Measurements from ENCODE around the gene NEU2. TPM values are rescaled to one million over a fixed set of nuclear protein-coding genes. Genes with fewer than 3 reads are reported as not detected.

The NEU2 gene
- polyA plus RNA-seq, 2 of the 4 experiments (the other 2 are of a cell fraction): not detected

GRCh38 chr2:233026198-233026813 is 6.2 kb upstream of the NEU2 start:
- Histone ChIP-seq H3K9me3 (no peaks in the 10 kb centered on the region), H3K27ac (peak overlapping the region; percentile 57 to 61), H3K4me2 (peak overlapping the region; percentile 55), H3K4me1 (peaks cover 23% of the 10 kb centered on the region), H3K4me3 (no peak overlapping the region)
- TF ChIP-seq ZSCAN20 (CRISPR knock-in tag; IDR thresholded peaks at IDR 0.05) (no peak), MAX (IDR thresholded peaks at IDR 0.05) (peak; percentile 45)
- DNase-seq (ENCODE audit: low read depth in 1 of 2, low spot score in 1 of 2) (peak in 1 of 2 experiments; percentile 19), ATAC-seq (no peak), FAIRE-seq (peak; percentile 7)
- ChIA-PET CTCF (interaction anchor here (3.4 to 9.8 kb wide), 2 partner anchors 28 to 48 kb away, joined by 15 to 119 read pairs; no protein-coding TSS in a partner anchor), POLR2A (no interaction called here)
- 53% methylated on average over 4 of the region's 4 CpGs for WGBS (ENCODE audit: missing lambda C conversion rate)

GRCh38 chr2:233029321-233029720 is 3.2 kb upstream of the NEU2 start:
- Histone ChIP-seq H3K4me3 (no peak overlapping the region), H3K4me2 (no peak overlapping the region), H3K9me3 (no peaks in the 10 kb centered on the region), H3K27ac (peak overlapping the region; percentile 38 to 55; a peak in 3 of 6 replicates), H3K4me1 (peaks cover 23% of the 10 kb centered on the region)
- ChIA-PET CTCF (interaction anchor here (0.7 to 9.8 kb wide), 30 partner anchors 8 to 222 kb away, joined by 3 to 119 read pairs (median 6); partner anchors contain the start of genes ATG16L1 and NGEF), POLR2A (interaction anchor here (0.9 to 1.0 kb wide), 2 partner anchors 101 to 173 kb away, joined by 3 to 6 read pairs; no protein-coding TSS in a partner anchor)
- no peak for DNase-seq (ENCODE audit: low read depth in 1 of 2, low spot score in 1 of 2)
- no peak for ATAC-seq
- TF ChIP-seq POLR2A (IDR thresholded peaks at IDR 0.05; ENCODE audit: low read length): no peak
- TF ChIP-seq ATOH8 (CRISPR knock-in tag; IDR thresholded peaks at IDR 0.05; ENCODE audit: low read depth): no peak
- no peak for TF ChIP-seq HMGXB4 (CRISPR knock-in tag; IDR thresholded peaks at IDR 0.05; ENCODE audit: borderline replicate concordance)
- TF ChIP-seq ZFP36 (IDR thresholded peaks at IDR 0.05; ENCODE audit: borderline replicate concordance, partially characterized antibody): no peak
- TF ChIP-seq TP53 (CRISPR knock-in tag; IDR thresholded peaks at IDR 0.05): no peak
- no peak for TF ChIP-seq EHF (CRISPR knock-in tag; IDR thresholded peaks at IDR 0.05)
- TF ChIP-seq ZC3H11A (IDR thresholded peaks at IDR 0.05): no peak
- no peak for TF ChIP-seq HOXB13 (CRISPR knock-in tag; IDR thresholded peaks at IDR 0.05; ENCODE audit: low read depth)
- no peak for TF ChIP-seq SREBF2 (IDR thresholded peaks at IDR 0.05)
- TF ChIP-seq BCL3 (IDR thresholded peaks at IDR 0.05): no peak
- TF ChIP-seq RCOR1 (IDR thresholded peaks at IDR 0.05; ENCODE audit: low read depth, low read length): no peak
- no peak for TF ChIP-seq BHLHE40 (IDR thresholded peaks at IDR 0.05; ENCODE audit: low read depth, low read length)
- TF ChIP-seq POLR2AphosphoS2 (conservative IDR thresholded peaks at IDR 0.05; ENCODE audit: low read length): no peak
- TF ChIP-seq EP300 (IDR thresholded peaks at IDR 0.05): no peak
- 87% methylated on average over 9 of the region's 9 CpGs for WGBS (ENCODE audit: missing lambda C conversion rate)
- FAIRE-seq: no peak

GRCh38 chr2:233031556-233032500 is 644 bp upstream of the NEU2 start:
- POLR2A ChIA-PET: no interaction called here
- ATAC-seq (no peak), DNase-seq (ENCODE audit: low read depth in 1 of 2, low spot score in 1 of 2) (no peak), FAIRE-seq (no peak)
- H3K9me3 ChIP-seq: peaks cover 5% of the 10 kb centered on the region; the same call in 1 of the 3 replicates
- CTCF ChIA-PET: interaction anchor here (0.9 to 9.8 kb wide), 6 partner anchors 18 to 322 kb away, joined by 3 to 119 read pairs (median 6); no protein-coding TSS in a partner anchor
- 85% methylated on average over 27 of the region's 27 CpGs for WGBS (ENCODE audit: missing lambda C conversion rate)
- H3K4me3 ChIP-seq: no peak overlapping the region
- no peak overlapping the region for H3K4me2 ChIP-seq
- peaks cover 9% of the 10 kb centered on the region for H3K4me1 ChIP-seq
- no peak for TF ChIP-seq MAZ (IDR thresholded peaks at IDR 0.05; ENCODE audit: borderline replicate concordance, low read depth, low read length)
- TF ChIP-seq BCL3 (IDR thresholded peaks at IDR 0.05): no peak
- no peak for TF ChIP-seq HMGXB4 (CRISPR knock-in tag; IDR thresholded peaks at IDR 0.05; ENCODE audit: borderline replicate concordance)
- H3K27ac ChIP-seq: 0 out of 6 replicates have a peak overlapping the region, but pooled peaks of 1 of the 2 experiments have one; percentile 37

All from A549 (cell line).